RWPE2 (cell line): ENCODE results near the gene GNAQ.

ENCODE experiments used
- ATAC-seq: fragments of 200-7000 bp; cut with Tn5 transposase; 3 replicates; pipeline ENCODE4 v1.9.1; 2021; ENCODE audit warnings: low read depth
- DNase-seq: peaks from one replicate; pipeline ENCODE4 v3.0.0-alpha.2; 2020; ENCODE audit warnings: low spot score
- H3K27ac ChIP-seq: fragments of 450-650 bp; 2 replicates; pipeline ENCODE4 v1.5.1; 2017; ENCODE audit warnings: mild to moderate bottlenecking; ENCODE audit not compliant: poor library complexity, severe bottlenecking
- H3K27me3 ChIP-seq: fragments of 250-450 bp; sonication (Bioruptor Pico); 2 replicates; pipeline ENCODE4 v1.5.1; 2021; ENCODE audit warnings: mild to moderate bottlenecking, moderate library complexity; ENCODE audit not compliant: insufficient read depth, poor library complexity, severe bottlenecking
- H3K36me3 ChIP-seq: fragments of 250-450 bp; sonication (Bioruptor Pico); 2 replicates; pipeline ENCODE4 v1.5.1; 2020; ENCODE audit warnings: low read depth, mild to moderate bottlenecking, moderate library complexity
- H3K4me1 ChIP-seq: fragments of 250-450 bp; sonication (Bioruptor Pico); 2 replicates; pipeline ENCODE4 v1.5.1; 2021; ENCODE audit warnings: mild to moderate bottlenecking, moderate library complexity; ENCODE audit not compliant: insufficient read depth, poor library complexity, severe bottlenecking
- H3K4me3 ChIP-seq: fragments of 250-450 bp; sonication (Bioruptor Pico); 2 replicates; pipeline ENCODE4 v1.5.1; 2021; ENCODE audit warnings: mild to moderate bottlenecking, moderate library complexity; ENCODE audit not compliant: severe bottlenecking
- H3K9me3 ChIP-seq: fragments of 250-450 bp; sonication (Bioruptor Pico); 2 replicates; pipeline ENCODE4 v1.5.1; 2021; ENCODE audit warnings: mild to moderate bottlenecking, moderate library complexity; ENCODE audit not compliant: severe bottlenecking
- CTCF ChIP-seq: fragments of 450-650 bp; IDR thresholded peaks from one replicate; pipeline ENCODE4 v1.5.1; 2017; ENCODE audit warnings: mild to moderate bottlenecking, moderate library complexity; ENCODE audit not compliant: poor library complexity, severe bottlenecking

GNAQ gene

GRCh38 chr9:77731930-77732329 is 299.7 kb downstream of the GNAQ start:
- no peak for DNase-seq

GRCh38 chr9:77731008-77731698 is 300.5 kb downstream of the GNAQ start:
- Histone ChIP-seq H3K27me3 (no peaks in the 10 kb centered on the region), H3K4me3 (no peak overlapping the region), H3K36me3 (peaks cover 3% of the 10 kb centered on the region; the same call in 1 of the 2 replicates), H3K4me1 (no peaks in the 10 kb centered on the region), H3K9me3 (no peaks in the 10 kb centered on the region), H3K27ac (no peak overlapping the region)
- TF ChIP-seq CTCF = no peak
- DNase-seq = no peak
- ATAC-seq = no peak

More at GRCh38 chr9:77731930-77732329, 299.7 kb downstream of the GNAQ start:
- no peak overlapping the region for H3K4me3 ChIP-seq
- no peak for ATAC-seq
- H3K27me3 ChIP-seq = no peaks in the 10 kb centered on the region
- H3K36me3 ChIP-seq = 0 out of 2 replicates have a peak, but pooled peaks cover 3% of the 10 kb centered on the region
- no peak for TF ChIP-seq CTCF
- no peak overlapping the region for H3K27ac ChIP-seq
- H3K9me3 ChIP-seq = no peaks in the 10 kb centered on the region
- H3K4me1 ChIP-seq = no peaks in the 10 kb centered on the region

GRCh38 chr9:77729177-77729576 is 302.4 kb downstream of the GNAQ start:
- no peaks in the 10 kb centered on the region for H3K4me1 ChIP-seq
- ATAC-seq (no peak), DNase-seq (no peak)
- H3K27ac ChIP-seq = no peak overlapping the region
- no peak for TF ChIP-seq CTCF
- H3K36me3 ChIP-seq = peaks cover 3% of the 10 kb centered on the region
- H3K27me3 ChIP-seq = no peaks in the 10 kb centered on the region
- no peaks in the 10 kb centered on the region for H3K9me3 ChIP-seq
- H3K4me3 ChIP-seq = no peak overlapping the region

GRCh38 chr9:77726814-77727213 is 304.8 kb downstream of the GNAQ start:
- no peak for DNase-seq
- H3K4me1 ChIP-seq = no peaks in the 10 kb centered on the region
- peaks cover 6% of the 10 kb centered on the region for H3K36me3 ChIP-seq
- H3K9me3 ChIP-seq = no peaks in the 10 kb centered on the region
- no peak for TF ChIP-seq CTCF
- no peaks in the 10 kb centered on the region for H3K27me3 ChIP-seq
- no peak overlapping the region for H3K27ac ChIP-seq
- no peak overlapping the region for H3K4me3 ChIP-seq
- no peak for ATAC-seq

GRCh38 chr9:77726289-77726688 is 305.3 kb downstream of the GNAQ start:
- H3K4me1 ChIP-seq = no peaks in the 10 kb centered on the region
- DNase-seq (no peak), ATAC-seq (no peak)
- no peak overlapping the region for H3K27ac ChIP-seq
- TF ChIP-seq CTCF = no peak
- H3K4me3 ChIP-seq = no peak overlapping the region
- no peaks in the 10 kb centered on the region for H3K9me3 ChIP-seq
- no peaks in the 10 kb centered on the region for H3K27me3 ChIP-seq
- peaks cover 6% of the 10 kb centered on the region for H3K36me3 ChIP-seq
